ENCODE data around the gene DCTN3. TPM values are rescaled to one million over a fixed set of nuclear protein-coding genes. Genes with fewer than 3 reads are reported as not detected.

DCTN3 gene
- total RNA-seq, 3 donors from 2014 or later (not counting 1 experiment from before 2014, with no cell fraction given) = 135 to 171 (median 147) TPM

GRCh38 chr9:34566972-34567371, 53.3 kb downstream of the DCTN3 start:
- no peaks in the 10 kb centered on the region for H3K27me3 ChIP-seq (ENCODE audit: control insufficient read depth, insufficient read depth, low read length)
- peaks cover 8 to 35% of the 10 kb centered on the region in 2 donors for H3K27me3 Mint-ChIP-seq (ENCODE audit: low read depth in 2 of 2)
- H3K27ac ChIP-seq (ENCODE audit: low read length) = no peak overlapping the region
- WGBS (ENCODE audit: insufficient coverage) = 84% methylated on average over 6 of the region's 6 CpGs
- H3K36me3 Mint-ChIP-seq = no peaks in the 10 kb centered on the region
- H3K4me1 ChIP-seq (ENCODE audit: control insufficient read depth, insufficient read depth, low read length) = no peaks in the 10 kb centered on the region
- H3K36me3 ChIP-seq (ENCODE audit: control insufficient read depth, insufficient read depth, low read length) = no peaks in the 10 kb centered on the region
- H3K9me3 ChIP-seq (ENCODE audit: control insufficient read depth, insufficient read depth, low read length) = peaks cover 2% of the 10 kb centered on the region
- intact Hi-C loops (cut with micrococcal nuclease) = no loop called here
- DNase-seq = no peak
- H3K4me3 ChIP-seq (ENCODE audit: low read length) = no peak overlapping the region
- no peaks in the 10 kb centered on the region for H3K9me3 Mint-ChIP-seq
- no peak overlapping the region for H3K27ac Mint-ChIP-seq
- no peak overlapping the region for H3K4me3 Mint-ChIP-seq
- ATAC-seq = no peak
- no peak for TF ChIP-seq CTCF (IDR thresholded peaks at IDR 0.05)
- no peaks in the 10 kb centered on the region for H3K4me1 Mint-ChIP-seq

- H3K9me3 ChIP-seq (ENCODE audit: control insufficient read depth, insufficient read depth, low read length) = peaks cover 6% of the 10 kb centered on the region
- no peak overlapping the region for H3K4me3 ChIP-seq (ENCODE audit: low read length)
- TF ChIP-seq CTCF (IDR thresholded peaks at IDR 0.05) = no peak
- H3K4me1 ChIP-seq (ENCODE audit: control insufficient read depth, insufficient read depth, low read length) = no peaks in the 10 kb centered on the region
- no peak for DNase-seq
- ATAC-seq = no peak
- no peak overlapping the region for H3K4me3 Mint-ChIP-seq
- H3K4me1 Mint-ChIP-seq = no peaks in the 10 kb centered on the region
- H3K27ac ChIP-seq (ENCODE audit: low read length) = no peak overlapping the region
- H3K27me3 Mint-ChIP-seq (ENCODE audit: low read depth in 2 of 2) = peaks cover 8 to 35% of the 10 kb centered on the region in 2 donors
- no peaks in the 10 kb centered on the region for H3K36me3 ChIP-seq (ENCODE audit: control insufficient read depth, insufficient read depth, low read length)
- H3K27me3 ChIP-seq (ENCODE audit: control insufficient read depth, insufficient read depth, low read length) = no peaks in the 10 kb centered on the region
- 71% methylated on average over 8 of the region's 8 CpGs for WGBS (ENCODE audit: insufficient coverage)
- no peak overlapping the region for H3K27ac Mint-ChIP-seq
- intact Hi-C loops (cut with micrococcal nuclease) = no loop called here
- H3K9me3 Mint-ChIP-seq = no peaks in the 10 kb centered on the region
- H3K36me3 Mint-ChIP-seq = no peaks in the 10 kb centered on the region
Observed at GRCh38 chr9:34566322-34566721, 54.0 kb downstream of the DCTN3 start.

GRCh38 chr9:34565856-34566255, 54.4 kb downstream of the DCTN3 start:
- Histone ChIP-seq H3K4me1 (ENCODE audit: control insufficient read depth, insufficient read depth, low read length) (no peaks in the 10 kb centered on the region), H3K27me3 (ENCODE audit: control insufficient read depth, insufficient read depth, low read length) (no peaks in the 10 kb centered on the region), H3K27ac (ENCODE audit: low read length) (no peak overlapping the region), H3K36me3 (ENCODE audit: control insufficient read depth, insufficient read depth, low read length) (no peaks in the 10 kb centered on the region), H3K9me3 (ENCODE audit: control insufficient read depth, insufficient read depth, low read length) (peaks cover 6% of the 10 kb centered on the region), H3K4me3 (ENCODE audit: low read length) (no peak overlapping the region)
- no peaks in the 10 kb centered on the region for H3K4me1 Mint-ChIP-seq
- no peaks in the 10 kb centered on the region for H3K36me3 Mint-ChIP-seq
- H3K4me3 Mint-ChIP-seq = no peak overlapping the region
- no peak for TF ChIP-seq CTCF (IDR thresholded peaks at IDR 0.05)
- no peak overlapping the region for H3K27ac Mint-ChIP-seq
- H3K9me3 Mint-ChIP-seq = no peaks in the 10 kb centered on the region
- ATAC-seq (no peak), DNase-seq (no peak)
- intact Hi-C loops (cut with micrococcal nuclease) = no loop called here
- WGBS (ENCODE audit: insufficient coverage) = 74% methylated on average over 4 of the region's 8 CpGs
- H3K27me3 Mint-ChIP-seq (ENCODE audit: low read depth in 2 of 2) = peaks cover 8 to 37% of the 10 kb centered on the region in 2 donors

GRCh38 chr9:34564617-34565016, 55.7 kb downstream of the DCTN3 start:
- Histone ChIP-seq H3K9me3 (ENCODE audit: control insufficient read depth, insufficient read depth, low read length) (peaks cover 6% of the 10 kb centered on the region), H3K27me3 (ENCODE audit: control insufficient read depth, insufficient read depth, low read length) (no peaks in the 10 kb centered on the region), H3K4me1 (ENCODE audit: control insufficient read depth, insufficient read depth, low read length) (no peaks in the 10 kb centered on the region), H3K27ac (ENCODE audit: low read length) (no peak overlapping the region), H3K4me3 (ENCODE audit: low read length) (no peak overlapping the region), H3K36me3 (ENCODE audit: control insufficient read depth, insufficient read depth, low read length) (no peaks in the 10 kb centered on the region)
- no peaks in the 10 kb centered on the region for H3K9me3 Mint-ChIP-seq
- H3K36me3 Mint-ChIP-seq = no peaks in the 10 kb centered on the region
- no peak for TF ChIP-seq CTCF (IDR thresholded peaks at IDR 0.05)
- H3K4me3 Mint-ChIP-seq = no peak overlapping the region
- ATAC-seq (no peak), DNase-seq (no peak)
- H3K27ac Mint-ChIP-seq = no peak overlapping the region
- WGBS (ENCODE audit: insufficient coverage) = 96% methylated on average over 16 of the region's 16 CpGs
- no peaks in the 10 kb centered on the region for H3K4me1 Mint-ChIP-seq
- intact Hi-C loops (cut with micrococcal nuclease) = no loop called here
- peaks cover 8 to 38% of the 10 kb centered on the region in 2 donors for H3K27me3 Mint-ChIP-seq (ENCODE audit: low read depth in 2 of 2)

Data from natural killer cell (primary cell).